Measurements from ENCODE around the gene GUK1. TPM values are rescaled to one million over a fixed set of nuclear protein-coding genes. Genes with fewer than 3 reads are reported as not detected.
A peak's percentile ranks its signal among the peaks of the same experiment; 100 is the strongest.

Gene GUK1
- total RNA-seq, 5 donors from 2014 or later (not counting 1 experiment from before 2014, with no cell fraction given): 201 to 318 (median 223) TPM

- peak within 1 kb of the TSS; percentile 85 for H3K27ac ChIP-seq (ENCODE audit: low read length)
- Mint-ChIP-seq H3K27ac (peak within 1 kb of the TSS; percentile 88 to 92), H3K4me3 (peak within 1 kb of the TSS; percentile 89 to 95 (median 92)), H3K27me3 (no peaks in the 10 kb centered on the region), H3K36me3 (peaks cover 21% of the 10 kb centered on the region), H3K9me3 (no peaks in the 10 kb centered on the region), H3K4me1 (peaks cover 29 to 44% (median 35%) of the 10 kb centered on the region in 3 donors)
- POLR2A ChIA-PET: no interaction called here
- H3K4me3 ChIP-seq (ENCODE audit: control insufficient read depth in 1 of 2, extremely low read depth in 1 of 2, low read length in 1 of 2): peak within 1 kb of the TSS; percentile 70 to 92
- ATAC-seq (replicated peaks in 1 of 4) (peak; percentile 80 to 84 (median 82)), DNase-seq (peak; percentile 85 to 96 (median 92))
- H3K9me3 ChIP-seq: no peaks in the 10 kb centered on the region
- 0% methylated on average over 92 of the region's 104 CpGs for WGBS (ENCODE audit: insufficient coverage)
- CTCF ChIA-PET: no interaction called here
- H3K27me3 ChIP-seq (replicated peaks in 1 of 2; ENCODE audit: control insufficient read depth in 2 of 2, extremely low read depth in 1 of 2, insufficient read depth in 2 of 2, low read length in 1 of 2): no peaks in the 10 kb centered on the region
- peaks cover 2 to 46% of the 10 kb centered on the region in 2 experiments for H3K4me1 ChIP-seq (ENCODE audit: control insufficient read depth in 1 of 2, extremely low read depth in 1 of 2, insufficient read depth in 2 of 2, low read length in 2 of 2)
- peaks cover 4 to 55% of the 10 kb centered on the region in 2 donors for H3K36me3 ChIP-seq (ENCODE audit: control insufficient read depth in 2 of 2, extremely low read depth in 1 of 2, insufficient read depth in 1 of 2, low read length in 1 of 2)
Observed at GRCh38 chr1:228102791-228103620, 37.1 kb upstream of the GUK1 start, which contains the start of gene C1orf35. Gene C1orf35, minus strand, starts transcription at chr1:228103325. Its CDS starts 98 bp downstream, at chr1:228103227.

GRCh38 chr1:228104526-228105269, 35.4 kb upstream of the GUK1 start:
- Histone ChIP-seq H3K27ac (ENCODE audit: low read length) (no peak overlapping the region), H3K36me3 (ENCODE audit: control insufficient read depth in 2 of 2, extremely low read depth in 1 of 2, insufficient read depth in 1 of 2, low read length in 1 of 2) (peaks cover 3 to 38% of the 10 kb centered on the region in 2 donors), H3K4me1 (ENCODE audit: control insufficient read depth in 1 of 2, extremely low read depth in 1 of 2, insufficient read depth in 2 of 2, low read length in 2 of 2) (peaks cover 5 to 59% of the 10 kb centered on the region in 2 experiments), H3K4me3 (ENCODE audit: control insufficient read depth in 1 of 2, extremely low read depth in 1 of 2, low read length in 1 of 2) (no peak overlapping the region), H3K27me3 (replicated peaks in 1 of 2; ENCODE audit: control insufficient read depth in 2 of 2, extremely low read depth in 1 of 2, insufficient read depth in 2 of 2, low read length in 1 of 2) (peaks cover 0 to 4% of the 10 kb centered on the region in 2 experiments), H3K9me3 (no peaks in the 10 kb centered on the region)
- peak overlapping the region in 1 of 2 donors; percentile 58 for H3K27ac Mint-ChIP-seq
- H3K4me3 Mint-ChIP-seq: peak overlapping the region; percentile 39 to 95 (median 89)
- no peak for DNase-seq
- ChIA-PET CTCF (no interaction called here), POLR2A (interaction anchor here (0.6 to 1.0 kb wide), 3 partner anchors 31 to 360 kb away, joined by 3 to 5 read pairs (median 3); no protein-coding TSS in a partner anchor)
- 90% methylated on average over 7 of the region's 7 CpGs for WGBS (ENCODE audit: insufficient coverage)
- peaks cover 12% of the 10 kb centered on the region for H3K36me3 Mint-ChIP-seq
- H3K4me1 Mint-ChIP-seq: peaks cover 33 to 43% (median 37%) of the 10 kb centered on the region in 3 donors
- ATAC-seq (replicated peaks in 1 of 4): no peak
- H3K9me3 Mint-ChIP-seq: no peaks in the 10 kb centered on the region
- no peaks in the 10 kb centered on the region for H3K27me3 Mint-ChIP-seq

- no peaks in the 10 kb centered on the region for H3K9me3 ChIP-seq
- ChIA-PET CTCF (interaction anchor here in 1 of 2 donors (0.6 kb wide), 1 partner anchor 23 kb away, joined by 3 read pairs; the partner anchor contains the start of gene ARF1), POLR2A (interaction anchor here (0.9 to 1.0 kb wide), 2 partner anchors 32 to 359 kb away, joined by 3 read pairs; no protein-coding TSS in a partner anchor)
- Mint-ChIP-seq H3K36me3 (peaks cover 12% of the 10 kb centered on the region), H3K4me3 (peak overlapping the region in 1 of 3 donors; percentile 39), H3K4me1 (peaks cover 37 to 47% (median 39%) of the 10 kb centered on the region in 3 donors), H3K9me3 (no peaks in the 10 kb centered on the region), H3K27me3 (no peaks in the 10 kb centered on the region), H3K27ac (no peak overlapping the region)
- peaks cover 3 to 32% of the 10 kb centered on the region in 2 donors for H3K36me3 ChIP-seq (ENCODE audit: control insufficient read depth in 2 of 2, extremely low read depth in 1 of 2, insufficient read depth in 1 of 2, low read length in 1 of 2)
- H3K27me3 ChIP-seq (replicated peaks in 1 of 2; ENCODE audit: control insufficient read depth in 2 of 2, extremely low read depth in 1 of 2, insufficient read depth in 2 of 2, low read length in 1 of 2): peaks cover 0 to 4% of the 10 kb centered on the region in 2 experiments
- no peak overlapping the region for H3K4me3 ChIP-seq (ENCODE audit: control insufficient read depth in 1 of 2, extremely low read depth in 1 of 2, low read length in 1 of 2)
- H3K27ac ChIP-seq (ENCODE audit: low read length): no peak overlapping the region
- ATAC-seq (replicated peaks in 1 of 4) (no peak), DNase-seq (peak in 1 of 35 experiments; percentile 5)
- H3K4me1 ChIP-seq (ENCODE audit: control insufficient read depth in 1 of 2, extremely low read depth in 1 of 2, insufficient read depth in 2 of 2, low read length in 2 of 2): peaks cover 5 to 65% of the 10 kb centered on the region in 2 experiments
- 93% methylated on average over 8 of the region's 9 CpGs for WGBS (ENCODE audit: insufficient coverage)
Observed at GRCh38 chr1:228105270-228105995, 34.6 kb upstream of the GUK1 start.

GRCh38 chr1:228105996-228106799, 33.9 kb upstream of the GUK1 start:
- H3K4me3 ChIP-seq (ENCODE audit: control insufficient read depth in 1 of 2, extremely low read depth in 1 of 2, low read length in 1 of 2): no peak overlapping the region
- Mint-ChIP-seq H3K4me1 (peaks cover 31 to 45% (median 35%) of the 10 kb centered on the region in 3 donors), H3K9me3 (no peaks in the 10 kb centered on the region), H3K27ac (no peak overlapping the region), H3K27me3 (no peaks in the 10 kb centered on the region), H3K4me3 (peak overlapping the region in 1 of 3 donors; percentile 79), H3K36me3 (peaks cover 12% of the 10 kb centered on the region)
- 93% methylated on average over 7 of the region's 8 CpGs for WGBS (ENCODE audit: insufficient coverage)
- ChIA-PET POLR2A (interaction anchor here in 1 of 2 donors (0.6 kb wide), 1 partner anchor 11 kb away, joined by 3 read pairs; no protein-coding TSS in a partner anchor), CTCF (interaction anchor here in 1 of 2 donors (0.6 kb wide), 1 partner anchor 24 kb away, joined by 3 read pairs; the partner anchor contains the start of gene ARF1)
- H3K27me3 ChIP-seq (replicated peaks in 1 of 2; ENCODE audit: control insufficient read depth in 2 of 2, extremely low read depth in 1 of 2, insufficient read depth in 2 of 2, low read length in 1 of 2): peaks cover 0 to 4% of the 10 kb centered on the region in 2 experiments
- peaks cover 5 to 61% of the 10 kb centered on the region in 2 experiments for H3K4me1 ChIP-seq (ENCODE audit: control insufficient read depth in 1 of 2, extremely low read depth in 1 of 2, insufficient read depth in 2 of 2, low read length in 2 of 2)
- no peak overlapping the region for H3K27ac ChIP-seq (ENCODE audit: low read length)
- no peak for ATAC-seq (replicated peaks in 1 of 4)
- no peak for DNase-seq
- H3K9me3 ChIP-seq: no peaks in the 10 kb centered on the region
- peaks cover 0 to 26% of the 10 kb centered on the region in 2 donors for H3K36me3 ChIP-seq (ENCODE audit: control insufficient read depth in 2 of 2, extremely low read depth in 1 of 2, insufficient read depth in 1 of 2, low read length in 1 of 2)

- ChIA-PET CTCF (no interaction called here), POLR2A (interaction anchor here in 1 of 2 donors (0.6 kb wide), 1 partner anchor 12 kb away, joined by 3 read pairs; no protein-coding TSS in a partner anchor)
- 96% methylated on average over 8 of the region's 9 CpGs for WGBS (ENCODE audit: insufficient coverage)
Observed at GRCh38 chr1:228106800-228107054, 33.4 kb upstream of the GUK1 start.

More at GRCh38 chr1:228106800-228107054, 33.4 kb upstream of the GUK1 start:
- Histone ChIP-seq H3K4me1 (ENCODE audit: control insufficient read depth in 1 of 2, extremely low read depth in 1 of 2, insufficient read depth in 2 of 2, low read length in 2 of 2) (peaks cover 5 to 55% of the 10 kb centered on the region in 2 experiments), H3K9me3 (no peaks in the 10 kb centered on the region), H3K4me3 (ENCODE audit: control insufficient read depth in 1 of 2, extremely low read depth in 1 of 2, low read length in 1 of 2) (no peak overlapping the region), H3K27ac (ENCODE audit: low read length) (no peak overlapping the region), H3K36me3 (ENCODE audit: control insufficient read depth in 2 of 2, extremely low read depth in 1 of 2, insufficient read depth in 1 of 2, low read length in 1 of 2) (peaks cover 0 to 26% of the 10 kb centered on the region in 2 donors), H3K27me3 (replicated peaks in 1 of 2; ENCODE audit: control insufficient read depth in 2 of 2, extremely low read depth in 1 of 2, insufficient read depth in 2 of 2, low read length in 1 of 2) (peaks cover 0 to 4% of the 10 kb centered on the region in 2 experiments)
- Mint-ChIP-seq H3K4me1 (peaks cover 27 to 40% (median 30%) of the 10 kb centered on the region in 3 donors), H3K9me3 (no peaks in the 10 kb centered on the region), H3K4me3 (peak overlapping the region in 1 of 3 donors; percentile 79), H3K36me3 (peaks cover 8% of the 10 kb centered on the region), H3K27ac (no peak overlapping the region), H3K27me3 (no peaks in the 10 kb centered on the region)
- ATAC-seq (replicated peaks in 1 of 4) (no peak), DNase-seq (no peak)

Measured in T-cell (primary cell).